WTC11 (cell line): ENCODE results near the gene IGFBPL1.

Experiments used
- ATF6 ChIP-seq: sonication (generic); formaldehyde crosslinking; IDR thresholded peaks from 2 replicates; pipeline ENCODE4 v1.8.1; 2023; ENCODE audit warnings: mild to moderate bottlenecking, missing genetic modification reagents
- CTCF ChIP-seq: fragments of 200-600 bp; IDR thresholded peaks from 2 replicates; pipeline ENCODE4 v1.8.0; 2022; ENCODE audit warnings: antibody characterized with exemption
- ETV6 ChIP-seq: sonication (generic); formaldehyde crosslinking; IDR thresholded peaks from 2 replicates; pipeline ENCODE4 v1.8.1; 2022; ENCODE audit warnings: mild to moderate bottlenecking, missing genetic modification reagents
- GABPB1 ChIP-seq: sonication (generic); formaldehyde crosslinking; IDR thresholded peaks from 2 replicates; pipeline ENCODE4 v1.8.1; 2023; ENCODE audit warnings: mild to moderate bottlenecking, missing genetic modification reagents
- JUN ChIP-seq: sonication (generic); formaldehyde crosslinking; IDR thresholded peaks from 2 replicates; pipeline ENCODE4 v1.8.0; 2023; ENCODE audit warnings: mild to moderate bottlenecking, missing genetic modification reagents
- MXD4 ChIP-seq: fragments of 250-450 bp; sonication (Bioruptor Pico); IDR thresholded peaks from 2 replicates; pipeline ENCODE4 v1.8.0; 2021; ENCODE audit warnings: mild to moderate bottlenecking, moderate library complexity, borderline replicate concordance
- OVOL2 ChIP-seq: fragments of 250-450 bp; sonication (Bioruptor Pico); IDR thresholded peaks from 2 replicates; pipeline ENCODE4 v1.9.0; 2021; ENCODE audit warnings: mild to moderate bottlenecking, borderline replicate concordance
- SP1 ChIP-seq: sonication (generic); formaldehyde crosslinking; conservative IDR thresholded peaks from 2 replicates; pipeline ENCODE4 v1.8.1; 2022; ENCODE audit warnings: missing genetic modification reagents
- TCF7 ChIP-seq: sonication (generic); formaldehyde crosslinking; IDR thresholded peaks from 2 replicates; pipeline ENCODE4 v1.8.0; 2022; ENCODE audit warnings: mild to moderate bottlenecking, low read depth, missing genetic modification reagents, moderate library complexity
- ZBTB21 ChIP-seq: sonication (generic); formaldehyde crosslinking; IDR thresholded peaks from 2 replicates; pipeline ENCODE4 v1.8.1; 2023; ENCODE audit warnings: mild to moderate bottlenecking, missing genetic modification reagents, borderline replicate concordance
- ZNF416 ChIP-seq: fragments of 250-450 bp; sonication (Bioruptor Pico); IDR thresholded peaks from 2 replicates; pipeline ENCODE4 v1.9.0; 2021; ENCODE audit warnings: mild to moderate bottlenecking, inconsistent platforms
- TF ChIP-seq, protein P1 (sequence below): fragments of 250-450 bp; sonication (Bioruptor Pico); IDR thresholded peaks from 2 replicates; pipeline ENCODE4 v1.9.0; 2021; ENCODE audit warnings: mild to moderate bottlenecking, borderline replicate concordance
- TF ChIP-seq, protein P2 (sequence below): sonication (generic); formaldehyde crosslinking; IDR thresholded peaks from 2 replicates; pipeline ENCODE4 v1.8.0; 2022; ENCODE audit warnings: mild to moderate bottlenecking, missing genetic modification reagents

DNA sequence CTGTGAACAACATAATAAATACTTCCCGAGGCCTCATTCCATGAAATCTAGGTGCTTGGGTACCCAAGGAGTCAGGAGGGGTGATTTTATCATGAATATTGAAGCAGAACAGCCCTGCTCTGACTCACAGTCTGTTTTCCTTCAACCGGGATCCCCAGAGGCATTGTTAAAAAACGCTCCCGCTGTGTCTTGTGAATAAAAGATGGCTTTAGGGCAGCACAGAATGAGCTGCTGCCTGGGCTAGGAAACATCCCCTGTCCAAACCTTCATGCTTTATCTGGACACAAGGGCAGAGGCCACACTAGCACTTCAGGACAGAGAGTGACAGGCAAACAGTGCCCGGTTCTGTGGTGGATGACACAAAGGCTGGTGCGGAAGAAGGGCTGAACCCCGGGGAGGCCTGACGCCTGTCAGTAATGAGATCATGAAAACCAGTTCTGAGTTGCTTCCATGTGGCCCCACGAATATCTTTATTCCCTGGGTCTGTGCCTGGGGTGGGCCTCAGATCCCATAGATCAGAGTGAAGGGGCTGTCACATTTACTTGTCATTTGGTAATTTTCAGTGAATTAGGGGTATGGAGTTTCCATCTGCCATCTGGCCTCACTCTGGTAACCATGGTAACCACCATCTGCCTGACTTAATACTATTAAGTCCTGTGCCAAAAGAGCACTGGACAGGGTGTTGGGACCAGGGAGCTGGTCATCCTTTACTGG lies 2.6 kb downstream of the IGFBPL1 start:
- TF ChIP-seq TCF7 (CRISPR knock-in tag) (no peak), GABPB1 (no peak), CTCF (no peak), OVOL2 (CRISPR knock-in tag) (no peak), ZBTB21 (CRISPR knock-in tag) (no peak), JUN (no peak), ETV6 (CRISPR knock-in tag) (no peak), SP1 (no peak), ATF6 (CRISPR knock-in tag) (no peak), ZNF416 (CRISPR knock-in tag) (no peak), MXD4 (CRISPR knock-in tag) (no peak)
- TF ChIP-seq, protein P1, sequence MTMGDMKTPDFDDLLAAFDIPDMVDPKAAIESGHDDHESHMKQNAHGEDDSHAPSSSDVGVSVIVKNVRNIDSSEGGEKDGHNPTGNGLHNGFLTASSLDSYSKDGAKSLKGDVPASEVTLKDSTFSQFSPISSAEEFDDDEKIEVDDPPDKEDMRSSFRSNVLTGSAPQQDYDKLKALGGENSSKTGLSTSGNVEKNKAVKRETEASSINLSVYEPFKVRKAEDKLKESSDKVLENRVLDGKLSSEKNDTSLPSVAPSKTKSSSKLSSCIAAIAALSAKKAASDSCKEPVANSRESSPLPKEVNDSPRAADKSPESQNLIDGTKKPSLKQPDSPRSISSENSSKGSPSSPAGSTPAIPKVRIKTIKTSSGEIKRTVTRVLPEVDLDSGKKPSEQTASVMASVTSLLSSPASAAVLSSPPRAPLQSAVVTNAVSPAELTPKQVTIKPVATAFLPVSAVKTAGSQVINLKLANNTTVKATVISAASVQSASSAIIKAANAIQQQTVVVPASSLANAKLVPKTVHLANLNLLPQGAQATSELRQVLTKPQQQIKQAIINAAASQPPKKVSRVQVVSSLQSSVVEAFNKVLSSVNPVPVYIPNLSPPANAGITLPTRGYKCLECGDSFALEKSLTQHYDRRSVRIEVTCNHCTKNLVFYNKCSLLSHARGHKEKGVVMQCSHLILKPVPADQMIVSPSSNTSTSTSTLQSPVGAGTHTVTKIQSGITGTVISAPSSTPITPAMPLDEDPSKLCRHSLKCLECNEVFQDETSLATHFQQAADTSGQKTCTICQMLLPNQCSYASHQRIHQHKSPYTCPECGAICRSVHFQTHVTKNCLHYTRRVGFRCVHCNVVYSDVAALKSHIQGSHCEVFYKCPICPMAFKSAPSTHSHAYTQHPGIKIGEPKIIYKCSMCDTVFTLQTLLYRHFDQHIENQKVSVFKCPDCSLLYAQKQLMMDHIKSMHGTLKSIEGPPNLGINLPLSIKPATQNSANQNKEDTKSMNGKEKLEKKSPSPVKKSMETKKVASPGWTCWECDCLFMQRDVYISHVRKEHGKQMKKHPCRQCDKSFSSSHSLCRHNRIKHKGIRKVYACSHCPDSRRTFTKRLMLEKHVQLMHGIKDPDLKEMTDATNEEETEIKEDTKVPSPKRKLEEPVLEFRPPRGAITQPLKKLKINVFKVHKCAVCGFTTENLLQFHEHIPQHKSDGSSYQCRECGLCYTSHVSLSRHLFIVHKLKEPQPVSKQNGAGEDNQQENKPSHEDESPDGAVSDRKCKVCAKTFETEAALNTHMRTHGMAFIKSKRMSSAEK, result no peak
- TF ChIP-seq, protein P2, sequence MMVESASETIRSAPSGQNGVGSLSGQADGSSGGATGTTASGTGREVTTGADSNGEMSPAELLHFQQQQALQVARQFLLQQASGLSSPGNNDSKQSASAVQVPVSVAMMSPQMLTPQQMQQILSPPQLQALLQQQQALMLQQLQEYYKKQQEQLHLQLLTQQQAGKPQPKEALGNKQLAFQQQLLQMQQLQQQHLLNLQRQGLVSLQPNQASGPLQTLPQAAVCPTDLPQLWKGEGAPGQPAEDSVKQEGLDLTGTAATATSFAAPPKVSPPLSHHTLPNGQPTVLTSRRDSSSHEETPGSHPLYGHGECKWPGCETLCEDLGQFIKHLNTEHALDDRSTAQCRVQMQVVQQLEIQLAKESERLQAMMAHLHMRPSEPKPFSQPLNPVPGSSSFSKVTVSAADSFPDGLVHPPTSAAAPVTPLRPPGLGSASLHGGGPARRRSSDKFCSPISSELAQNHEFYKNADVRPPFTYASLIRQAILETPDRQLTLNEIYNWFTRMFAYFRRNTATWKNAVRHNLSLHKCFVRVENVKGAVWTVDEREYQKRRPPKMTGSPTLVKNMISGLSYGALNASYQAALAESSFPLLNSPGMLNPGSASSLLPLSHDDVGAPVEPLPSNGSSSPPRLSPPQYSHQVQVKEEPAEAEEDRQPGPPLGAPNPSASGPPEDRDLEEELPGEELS (CRISPR knock-in tag), result no peak
